T-helper 1 cell (primary cell): ENCODE measurements around the gene NTRK2.

Source experiments
- DNase-seq, 5 donors: peaks; one replicate each; pipeline ENCODE4 v3.0.0-alpha.2; 2012 to 2020

The NTRK2 gene

DNA sequence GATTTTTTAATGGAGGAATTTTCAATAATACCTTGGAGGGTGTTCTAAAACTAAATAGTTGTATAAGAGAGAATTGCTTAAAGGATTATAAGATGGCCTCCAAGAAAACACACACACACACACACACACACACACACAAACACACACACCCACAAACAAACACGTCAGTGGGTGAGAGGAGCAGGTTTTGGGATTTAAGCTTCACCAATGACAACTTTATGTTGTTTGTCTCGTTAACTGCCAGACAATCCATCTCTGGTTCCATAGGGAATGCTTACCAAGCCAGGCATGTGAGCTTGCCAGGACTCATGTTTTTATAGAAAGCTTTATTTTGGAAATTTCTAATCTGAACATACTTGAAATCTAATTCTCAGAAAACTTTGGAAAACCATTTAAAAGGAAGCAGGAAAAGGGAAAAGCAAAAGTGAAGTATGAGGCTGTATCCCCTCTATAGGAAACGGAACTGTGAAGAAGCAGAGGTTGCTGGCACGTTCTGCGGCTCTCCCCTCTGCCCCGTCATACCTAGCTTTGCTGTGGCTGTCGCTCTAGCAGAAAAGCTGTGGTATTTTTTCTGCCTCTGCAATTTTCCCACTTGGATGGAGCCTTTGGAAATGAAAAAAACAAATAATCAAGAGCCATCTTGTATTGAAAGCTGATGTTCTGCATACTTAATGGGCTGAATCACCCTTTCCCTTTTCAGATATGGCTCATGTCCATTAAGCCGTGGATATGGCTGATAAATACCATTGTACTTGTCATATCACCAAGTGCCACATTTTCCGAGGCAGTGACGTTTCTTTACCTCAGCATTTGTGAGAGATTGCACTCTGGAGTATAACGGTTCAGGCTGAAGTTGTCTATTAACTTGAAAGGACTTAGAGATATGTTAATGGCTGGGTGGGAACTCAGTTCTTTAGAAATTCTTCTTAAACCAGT, 112.7 kb downstream of the NTRK2 start:
- no peak for DNase-seq

DNA sequence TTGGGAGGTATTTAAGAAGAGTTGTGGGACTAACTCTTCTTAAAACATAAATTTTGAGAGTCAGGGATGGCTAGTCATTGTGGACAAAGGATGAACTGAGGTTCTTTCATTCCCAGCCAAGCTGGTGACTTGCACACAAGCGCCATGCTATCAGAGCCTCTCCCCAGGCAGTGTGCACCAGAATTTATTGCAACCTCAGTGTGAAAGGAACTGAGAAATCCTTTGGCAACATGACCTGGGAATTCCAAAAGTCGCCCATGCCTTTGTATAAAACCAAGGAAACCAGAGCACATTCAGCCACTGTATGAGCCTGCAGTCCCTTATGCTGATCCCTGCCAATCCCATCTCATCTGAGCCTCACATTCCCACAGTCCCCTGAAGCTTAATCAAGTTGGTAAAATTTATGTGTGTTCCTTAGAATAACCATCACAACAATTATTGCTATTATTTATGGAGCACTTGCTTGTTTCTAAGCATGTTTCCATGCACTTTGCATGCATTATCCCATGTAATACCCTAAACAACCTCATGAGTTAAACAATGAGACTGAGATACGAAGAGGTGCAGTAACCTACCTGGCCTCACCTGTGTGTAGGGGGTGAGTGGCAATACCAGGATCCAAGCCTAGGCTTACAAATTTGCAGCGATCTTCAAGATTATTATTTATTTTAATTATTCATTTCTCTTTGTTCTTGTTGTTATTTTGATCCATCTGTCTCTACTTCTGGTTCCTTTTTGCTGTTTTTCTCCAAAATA, 116.4 kb downstream of the NTRK2 start:
- DNase-seq = no peak

DNA sequence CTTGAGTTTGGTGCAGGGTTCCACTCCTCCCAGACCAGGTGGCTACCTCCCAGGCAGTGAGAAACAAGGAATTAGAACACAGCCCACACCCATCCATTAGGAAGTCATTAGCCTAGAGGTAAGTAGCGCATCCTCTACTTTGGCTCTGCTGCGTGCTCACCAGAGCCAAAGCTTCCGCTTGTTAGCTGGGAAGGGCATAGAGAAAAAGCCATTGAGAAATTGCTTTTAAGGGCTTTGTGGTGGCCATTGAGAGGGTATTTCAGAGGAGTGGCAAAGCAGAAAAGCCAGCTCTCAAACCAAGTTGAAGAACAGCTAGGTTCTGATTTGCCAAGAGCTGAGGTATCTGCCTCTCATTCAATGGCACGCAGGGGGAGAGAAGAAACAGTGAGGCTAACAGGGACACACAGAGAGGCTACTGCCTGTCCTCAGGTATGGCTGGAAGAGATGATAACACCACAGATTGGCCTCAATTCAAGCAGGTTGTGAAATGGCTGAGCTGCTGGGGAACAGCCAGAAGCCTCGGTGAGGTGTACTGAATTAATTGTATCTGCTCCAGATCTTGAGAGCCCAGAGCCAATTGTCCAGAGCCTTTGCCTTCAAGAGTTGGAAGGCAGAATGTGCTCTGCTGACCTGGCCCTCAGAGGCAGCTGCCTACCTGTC, 119.4 kb downstream of the NTRK2 start:
- no peak for DNase-seq

DNA sequence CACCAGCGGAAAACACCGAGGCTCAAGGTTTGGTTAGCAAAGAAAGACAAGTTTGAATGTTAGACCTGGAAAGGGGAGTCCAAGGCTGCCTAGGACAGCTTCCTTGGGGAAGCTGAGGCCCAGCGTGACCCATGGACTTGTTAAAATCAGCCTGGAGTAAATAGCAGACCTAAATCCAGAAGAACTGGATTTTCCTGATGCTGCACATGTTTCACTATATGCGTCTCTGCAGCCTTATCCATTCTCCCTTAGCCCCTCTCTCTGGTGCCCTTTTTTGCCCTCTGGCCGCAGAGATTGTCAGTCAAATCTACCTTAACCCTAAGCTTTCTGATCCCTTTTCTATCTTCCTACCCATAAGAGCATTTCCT, 119.9 kb downstream of the NTRK2 start:
- DNase-seq = no peak

DNA sequence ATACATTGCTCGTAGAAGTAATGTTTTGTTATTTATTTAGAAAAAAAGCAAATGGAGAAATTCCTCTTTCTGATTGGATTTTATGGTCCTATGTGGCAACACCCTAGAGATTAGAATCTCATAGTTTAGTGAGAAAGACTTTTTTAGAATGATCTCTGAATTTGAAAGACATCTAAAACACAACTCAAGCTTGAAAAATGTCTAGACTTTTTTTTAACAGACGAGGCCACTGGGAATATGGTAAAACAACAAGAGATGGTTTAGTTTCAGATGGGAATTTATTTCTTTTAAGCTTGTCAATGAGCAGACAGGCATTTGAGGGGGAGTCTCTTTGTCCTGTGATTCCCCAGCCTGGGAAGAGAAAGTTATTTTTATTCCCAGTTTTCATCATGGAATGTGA, 122.1 kb downstream of the NTRK2 start:
- no peak for DNase-seq

DNA sequence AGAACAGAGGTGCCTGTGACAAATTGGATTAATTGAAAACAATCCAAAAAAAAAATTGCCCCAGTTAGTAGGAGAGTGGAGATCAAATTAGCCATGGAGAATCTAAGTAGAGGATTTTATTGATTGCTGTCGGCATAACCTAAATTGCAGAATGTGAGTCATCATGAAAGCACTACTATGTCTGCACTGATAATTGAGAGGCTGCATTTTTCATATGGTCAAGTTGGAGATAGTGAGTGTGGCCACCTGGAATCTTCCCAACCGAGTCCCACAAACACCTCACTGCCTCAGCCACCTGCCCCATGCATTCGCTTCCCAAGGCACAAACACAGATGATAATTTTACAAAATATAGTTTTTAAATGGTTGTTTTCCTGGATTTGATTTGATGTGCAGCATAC, 123.7 kb downstream of the NTRK2 start:
- no peak for DNase-seq

DNA sequence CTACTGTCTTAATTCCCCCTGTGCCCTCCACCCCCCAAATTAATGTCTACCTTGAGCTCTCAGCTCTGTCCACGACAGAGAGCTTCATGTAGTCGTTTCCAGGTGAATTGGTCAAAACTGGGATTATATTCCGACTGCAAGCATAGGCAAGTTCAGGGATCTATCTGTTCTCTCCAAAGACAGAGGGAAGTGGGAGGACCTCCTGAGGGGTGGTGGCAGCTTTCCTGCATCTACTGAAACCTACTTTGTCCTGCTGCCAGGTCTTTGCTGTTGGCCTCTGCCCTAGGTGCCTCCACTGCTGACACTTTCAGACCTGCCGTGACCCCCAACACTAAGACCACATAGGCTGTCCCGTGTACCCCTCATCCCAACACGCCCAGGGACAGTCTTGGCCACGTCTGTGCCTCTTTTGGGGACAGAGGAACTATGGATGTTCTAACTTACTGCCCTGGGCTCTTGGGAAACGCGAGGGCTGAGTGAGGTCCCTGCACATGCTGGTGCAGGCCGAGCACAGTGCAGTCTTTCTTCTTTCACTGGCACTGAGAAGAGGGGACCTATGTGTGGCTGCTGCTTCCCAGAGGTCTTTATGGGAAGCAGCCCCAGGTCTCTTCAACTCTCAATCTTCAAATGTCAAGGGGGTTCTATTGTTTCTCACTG, 125.6 kb downstream of the NTRK2 start:
- DNase-seq = no peak

DNA sequence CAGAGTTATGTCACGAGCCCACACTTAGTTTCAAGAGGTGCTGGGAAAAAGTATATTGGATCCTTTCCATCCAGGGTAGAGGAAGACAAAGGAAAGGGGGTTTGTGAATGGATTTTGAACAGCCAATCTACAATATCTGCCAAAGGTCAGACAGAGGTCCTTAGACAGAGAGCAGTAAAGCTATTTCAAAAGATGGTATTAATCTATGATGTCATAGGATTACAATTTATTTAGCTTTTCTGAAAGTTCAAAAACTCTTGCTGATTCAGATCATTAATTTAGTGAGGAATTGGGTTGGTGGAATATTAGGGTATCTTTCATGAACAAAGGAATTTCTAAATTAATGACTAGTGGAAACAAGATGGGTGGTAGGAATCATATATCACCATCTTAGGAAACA, 126.9 kb downstream of the NTRK2 start:
- no peak for DNase-seq

DNA sequence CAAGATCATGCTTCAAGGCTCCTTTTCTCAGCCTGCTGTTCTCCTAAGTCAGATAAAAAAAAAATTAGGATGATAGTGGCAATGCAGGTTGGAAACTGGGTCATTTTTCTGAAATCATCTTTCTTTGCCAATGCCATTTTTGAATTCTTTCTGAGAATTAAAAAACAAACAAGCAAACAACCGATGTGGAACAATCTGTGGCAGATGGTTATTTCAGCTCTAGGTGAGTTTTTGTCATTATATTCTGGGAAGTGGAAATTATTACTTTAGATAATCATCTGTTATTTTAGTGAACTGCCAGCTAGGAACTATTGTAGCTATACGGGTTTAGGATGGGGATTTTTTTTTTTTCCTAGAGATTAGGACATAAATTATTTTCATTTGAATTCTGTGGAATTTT, 129.7 kb downstream of the NTRK2 start:
- no peak for DNase-seq

DNA sequence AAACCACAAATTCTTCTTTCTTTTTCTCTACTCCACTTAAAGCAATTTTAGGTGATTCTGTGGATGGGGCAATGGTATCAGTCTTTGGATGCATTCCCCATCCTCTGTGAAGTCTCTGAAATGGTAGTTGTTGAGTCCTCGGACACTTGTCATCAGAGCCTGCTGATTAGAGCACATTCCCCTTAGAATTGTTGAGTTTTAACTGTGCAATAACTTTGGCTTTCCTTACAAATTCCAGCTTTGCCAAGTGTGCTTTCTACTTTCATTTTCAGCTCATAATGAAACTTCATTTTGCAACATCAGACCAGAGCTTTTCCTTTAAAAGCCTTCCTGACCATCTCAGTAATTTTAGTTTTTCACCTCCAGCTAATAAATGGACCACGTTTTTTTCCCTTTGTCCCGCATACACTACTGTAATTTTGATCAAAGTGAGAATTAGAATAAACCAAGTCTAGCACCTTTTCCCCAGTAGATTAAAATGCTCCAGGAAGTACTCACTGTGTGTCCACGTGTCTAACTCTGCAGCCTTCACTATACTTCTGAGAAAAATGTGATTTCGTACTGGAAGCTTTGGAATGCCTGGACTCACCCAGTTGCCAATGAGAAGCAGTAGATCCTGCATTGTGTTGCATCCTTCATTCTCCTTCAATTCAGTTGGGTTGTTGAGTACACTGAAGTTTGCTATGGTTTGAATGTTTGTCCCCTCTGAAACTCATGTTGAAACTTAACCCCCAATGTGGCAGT, 135.6 kb downstream of the NTRK2 start:
- no peak for DNase-seq

DNA sequence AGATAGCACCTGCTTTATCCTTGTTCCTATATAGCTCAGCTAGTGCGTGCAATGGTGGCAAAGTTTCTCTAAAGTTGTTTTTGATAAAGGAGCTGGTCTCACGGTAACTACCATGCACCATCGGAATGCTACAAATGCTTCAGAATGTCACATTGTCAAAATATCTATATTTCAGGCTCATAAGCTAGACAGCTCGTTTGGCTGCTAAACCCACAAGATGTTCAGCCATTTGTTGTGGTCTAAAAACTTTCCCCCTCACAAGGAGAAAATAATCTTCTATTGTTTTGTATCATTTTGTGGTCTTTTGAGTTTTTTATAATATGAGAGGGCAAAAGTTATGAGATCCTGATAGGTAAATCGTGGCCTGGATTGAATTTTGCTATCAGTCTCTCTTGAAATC, 137.9 kb downstream of the NTRK2 start:
- no peak for DNase-seq

DNA sequence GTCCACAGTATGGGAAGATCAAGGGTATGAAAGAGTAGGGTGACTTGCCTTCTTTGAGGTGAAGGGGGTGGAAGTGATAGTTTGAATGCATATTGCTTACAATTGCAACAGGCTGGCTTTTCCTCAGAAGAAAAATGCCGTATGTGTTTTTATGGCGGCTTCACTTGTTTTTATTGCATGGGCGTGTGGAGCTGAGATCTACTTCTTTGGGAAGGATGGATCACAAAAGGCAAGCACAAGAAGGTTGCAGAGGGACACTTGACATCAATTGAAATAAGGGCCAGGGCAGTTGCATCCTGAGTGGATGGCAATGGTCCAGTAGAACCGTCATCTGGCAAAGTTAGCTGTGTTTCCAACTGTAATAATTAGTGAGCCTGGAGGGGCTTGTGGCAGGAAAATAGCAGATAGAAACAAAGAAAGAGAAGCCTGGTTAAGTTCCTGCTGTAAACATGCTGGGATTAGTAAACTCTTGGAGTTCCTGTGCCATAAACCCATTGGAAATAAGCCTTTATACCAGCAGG, 138.4 kb downstream of the NTRK2 start:
- no peak for DNase-seq

DNA sequence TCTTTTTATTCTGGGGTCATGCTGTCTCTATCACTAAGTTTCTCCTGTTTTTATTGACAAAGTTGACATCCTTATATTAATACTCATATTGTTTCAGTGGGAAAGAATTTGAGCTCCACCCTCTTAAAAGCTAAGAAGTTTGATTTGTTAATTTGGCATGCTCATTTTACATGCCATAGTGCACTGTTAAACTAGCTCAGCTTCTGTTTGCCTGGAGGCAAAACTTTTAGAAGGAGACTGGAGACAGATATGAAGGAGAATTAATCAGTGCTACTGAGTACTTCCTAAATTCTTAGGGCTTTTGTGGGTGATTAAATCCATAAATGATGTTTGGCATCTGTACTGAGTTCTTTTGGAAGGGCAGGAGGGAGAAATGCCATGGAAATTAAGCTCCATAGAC, 138.9 kb downstream of the NTRK2 start:
- no peak for DNase-seq

DNA sequence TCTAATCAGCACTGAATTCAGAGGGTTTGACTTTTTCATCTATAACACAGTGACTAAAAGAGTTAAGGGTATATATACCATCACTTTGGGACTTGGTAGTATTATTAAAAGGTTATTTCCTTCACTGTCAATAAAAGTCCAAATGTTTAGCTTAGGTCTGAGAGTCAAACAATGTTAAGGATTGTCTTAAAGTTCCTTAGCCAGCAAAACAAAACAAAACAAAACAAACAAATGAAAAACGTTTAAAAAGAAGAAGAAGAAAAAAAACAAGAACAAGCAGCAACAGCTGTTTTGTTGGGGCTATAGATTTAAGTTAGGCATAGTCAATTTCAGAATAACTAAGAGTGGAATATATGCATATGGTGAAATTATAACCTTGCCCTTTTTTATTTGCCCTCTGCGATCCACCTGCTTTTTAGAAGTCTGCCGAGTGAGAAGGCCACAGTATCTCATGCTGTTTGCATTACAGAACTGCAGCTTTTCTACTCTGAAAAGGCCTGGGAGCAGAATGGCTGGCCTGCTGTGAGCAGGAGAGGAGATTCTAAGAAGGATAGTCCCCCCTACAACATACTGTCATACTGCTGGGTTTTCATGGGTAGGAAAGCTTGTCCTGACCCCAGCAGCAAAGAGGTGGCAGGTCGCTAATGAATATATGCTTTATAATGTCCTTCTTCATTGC, 141.7 kb downstream of the NTRK2 start:
- DNase-seq = no peak

DNA sequence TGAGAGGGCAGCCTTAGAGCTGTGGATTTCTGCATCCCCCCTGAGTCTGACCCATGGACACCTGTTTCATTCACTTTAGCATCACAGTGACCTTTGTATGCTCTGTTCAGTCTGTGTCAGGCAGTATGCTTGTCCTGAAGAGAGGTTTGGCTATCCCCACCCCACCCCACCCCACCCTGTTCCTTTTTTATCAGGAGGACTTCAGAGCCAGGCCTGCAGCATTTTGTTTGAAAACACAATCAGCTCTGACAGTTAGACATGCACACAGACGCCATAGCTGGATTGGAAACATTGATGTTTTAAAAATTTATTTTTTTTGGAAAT, 142.2 kb downstream of the NTRK2 start:
- DNase-seq = no peak

DNA sequence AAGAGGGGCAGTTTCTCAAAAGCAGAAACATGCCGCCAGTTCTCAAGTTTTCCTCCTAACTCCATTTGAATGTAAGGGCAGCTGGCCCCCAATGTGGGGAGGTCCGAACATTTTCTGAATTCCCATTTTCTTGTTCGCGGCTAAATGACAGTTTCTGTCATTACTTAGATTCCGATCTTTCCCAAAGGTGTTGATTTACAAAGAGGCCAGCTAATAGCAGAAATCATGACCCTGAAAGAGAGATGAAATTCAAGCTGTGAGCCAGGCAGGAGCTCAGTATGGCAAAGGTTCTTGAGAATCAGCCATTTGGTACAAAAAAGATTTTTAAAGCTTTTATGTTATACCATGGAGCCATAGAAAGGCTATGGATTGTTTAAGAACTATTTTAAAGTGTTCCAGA, 142.8 kb downstream of the NTRK2 start:
- no peak for DNase-seq

DNA sequence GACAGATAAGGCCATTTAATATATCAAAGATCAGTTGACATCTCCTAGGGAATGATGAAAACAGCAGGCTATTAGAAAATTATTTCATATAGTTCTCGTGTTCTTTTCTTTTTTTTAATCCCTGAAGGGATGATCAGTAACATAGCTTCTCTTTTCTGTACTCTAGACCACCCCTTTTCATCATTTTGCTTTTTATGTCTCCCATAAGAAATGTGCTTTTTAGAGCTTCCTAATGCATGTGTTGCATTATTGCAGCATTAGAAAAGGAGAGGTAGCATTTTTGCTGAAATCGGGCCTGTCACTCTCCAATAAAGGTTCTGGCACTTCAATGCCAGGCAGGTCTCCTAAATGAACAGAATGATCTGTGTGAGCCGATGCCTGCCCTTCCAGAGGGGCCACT, 143.3 kb downstream of the NTRK2 start:
- no peak for DNase-seq

DNA sequence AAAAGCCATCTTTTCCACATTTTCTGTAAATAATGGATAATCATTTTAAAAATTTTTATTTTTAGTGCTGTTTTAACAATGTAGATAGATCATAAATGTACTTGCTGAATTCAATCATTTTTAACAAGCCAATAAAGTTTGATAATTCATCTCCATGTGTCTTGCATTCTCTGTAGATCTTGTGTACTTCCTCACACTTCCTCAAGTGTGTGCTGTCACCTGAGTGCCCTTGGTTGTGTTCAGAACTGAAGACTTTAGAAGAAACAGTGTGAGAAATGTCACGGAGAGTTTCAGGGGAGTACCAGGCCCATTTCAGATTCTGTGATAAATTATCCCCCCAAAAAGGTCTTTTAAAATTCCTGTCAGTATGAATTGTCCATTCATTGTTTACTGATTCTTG, 146.0 kb downstream of the NTRK2 start:
- DNase-seq = no peak

DNA sequence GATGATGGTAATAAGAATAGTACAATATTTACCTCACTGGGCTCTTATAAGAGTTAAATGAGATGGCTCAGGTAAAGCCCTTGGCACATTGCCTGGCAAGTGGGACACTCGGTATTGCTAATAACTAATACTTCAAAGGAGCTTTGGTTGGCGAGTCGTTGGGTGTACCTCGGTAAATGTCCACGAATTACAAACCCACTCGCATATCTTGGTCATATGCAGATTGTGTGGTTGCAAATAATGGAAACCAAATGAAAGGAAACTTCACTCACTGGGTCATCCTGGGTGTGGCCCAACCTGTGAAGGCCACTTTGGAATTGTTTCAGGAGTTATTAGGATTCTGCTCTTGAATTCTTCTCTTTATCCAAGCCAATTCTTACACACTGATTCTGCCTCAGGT, 147.5 kb downstream of the NTRK2 start:
- DNase-seq = no peak

DNA sequence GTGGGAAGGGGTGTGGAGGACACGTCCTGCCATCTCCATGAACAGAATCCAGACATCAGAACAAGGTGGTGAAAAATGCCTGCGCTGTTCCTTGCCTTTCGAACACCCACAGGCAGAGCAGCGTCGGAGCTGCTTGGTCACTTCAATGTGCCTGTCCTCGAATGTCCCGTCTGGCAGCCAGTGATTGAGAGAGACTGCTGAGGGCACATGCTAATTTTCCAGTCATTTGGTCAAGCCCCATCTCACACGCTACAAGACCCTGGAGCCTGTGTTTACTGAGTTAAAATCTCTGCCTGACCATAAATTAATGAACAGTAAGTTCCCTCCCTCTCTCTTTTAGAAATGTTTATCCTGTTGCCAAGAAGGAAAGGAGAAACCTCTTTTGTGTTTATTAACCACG, 149.3 kb downstream of the NTRK2 start:
- DNase-seq = no peak

DNA sequence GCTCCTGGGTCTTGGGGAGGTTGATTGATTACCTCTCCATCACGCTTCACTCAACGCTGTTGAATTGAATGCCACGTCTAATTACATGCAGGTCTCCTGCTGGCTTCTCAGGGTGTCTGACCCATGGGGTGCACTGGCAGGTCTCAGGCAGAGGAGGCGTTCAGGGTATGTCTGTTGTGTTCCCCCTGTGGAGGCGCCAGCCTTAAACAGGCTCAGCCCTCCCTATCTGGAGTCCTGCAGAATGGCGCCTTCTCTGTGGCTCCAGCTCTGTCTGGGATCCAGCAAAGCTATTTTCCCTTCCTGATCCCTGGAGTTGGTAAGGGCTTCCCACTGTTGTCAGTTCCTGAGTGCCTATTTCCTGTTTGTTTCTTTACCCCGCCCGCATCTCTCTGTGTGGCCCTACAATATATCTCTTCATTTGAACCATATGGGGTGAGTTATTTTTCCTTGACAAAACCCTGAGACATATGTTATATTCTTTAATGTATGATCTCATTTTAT, 150.0 kb downstream of the NTRK2 start:
- DNase-seq = no peak

DNA sequence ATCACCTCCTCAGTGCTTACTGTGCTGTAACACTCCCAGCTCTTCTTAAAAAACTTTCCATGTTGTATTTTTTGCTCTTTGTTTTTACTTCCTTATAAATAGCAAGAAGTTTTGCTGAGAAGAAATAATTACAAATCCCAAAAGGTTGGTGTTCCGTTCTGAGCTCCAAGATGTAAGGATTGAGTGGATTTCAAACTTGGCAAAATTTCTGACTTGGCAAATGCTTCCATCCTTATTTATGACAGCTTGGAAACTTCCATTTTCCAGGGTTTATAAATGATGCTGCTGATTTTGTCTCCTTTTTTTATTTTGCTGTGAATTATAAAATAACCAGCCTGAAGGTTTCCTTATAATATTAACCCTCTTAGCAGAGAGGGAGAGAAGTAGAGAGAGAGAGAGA, 151.9 kb downstream of the NTRK2 start:
- DNase-seq = no peak
